Vagina (tissue), 2 donors: ENCODE results near the gene CENPU.

ENCODE experiments used
- CTCF ChIP-seq, 3 experiments: fragments of 450-650 bp in 2 of 3; fragments of 200-600 bp in 1 of 3; sonication (generic) in 1 of 3; IDR thresholded peaks; one replicate each; pipeline ENCODE4 v1.5.1; 2017 to 2019; ENCODE audit warnings: antibody characterized with exemption in 3 of 3, mild to moderate bottlenecking in 2 of 3, moderate library complexity in 2 of 3
- POLR2A ChIP-seq, 2 donors: fragments of 450-650 bp; IDR thresholded peaks; one replicate each; pipeline ENCODE4 v1.6.1; 2017; ENCODE audit warnings: antibody characterized with exemption in 2 of 2, mild to moderate bottlenecking in 2 of 2, moderate library complexity in 2 of 2

- TF ChIP-seq CTCF (IDR thresholded peaks at IDR 0.05) (no peak), POLR2A (IDR thresholded peaks at IDR 0.05) (no peak)
These were observed 27.4 kb downstream of the CENPU start for GRCh38 chr4:184706453-184706852.
